SIG-M5 treated with dmso at 0.1 percent for 504 hours (cell line): ENCODE results near the gene CACFD1.
A peak's percentile ranks its signal among the peaks of the same experiment; 100 is the strongest.

Source experiments
- DNase-seq: peaks from one replicate; lab custom pipeline; 2025; ENCODE audit not compliant: unreplicated experiment; lab: John Stamatoyannopoulos, UW

The CACFD1 gene

GRCh38 chr9:133459476-133460404 is at the start of gene CACFD1:
Gene CACFD1, plus strand, starts transcription at chr9:133459978. Its CDS starts 89 bp downstream, at chr9:133460067.
- peak; percentile 94 for DNase-seq

DNA sequence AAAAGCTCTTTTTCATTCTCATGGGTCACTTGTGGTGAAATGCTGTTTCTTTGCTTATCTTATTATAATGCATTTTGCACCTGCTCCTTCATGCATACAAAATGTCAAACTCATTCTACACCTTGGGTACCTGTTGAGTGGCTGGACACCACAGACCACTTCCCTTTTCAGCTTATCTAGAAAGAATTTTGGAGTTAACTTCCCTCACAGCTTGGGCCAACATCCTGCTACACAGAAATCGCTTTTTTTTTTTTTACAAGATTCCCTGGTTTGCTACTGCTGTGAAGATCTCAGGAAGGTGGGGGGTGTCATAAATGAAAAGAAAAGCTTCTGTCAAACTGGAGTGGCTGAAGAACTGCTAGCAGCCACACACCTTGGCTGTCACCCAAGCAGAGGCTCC is 44.6 kb upstream of the CACFD1 start:
- DNase-seq: no peak

DNA sequence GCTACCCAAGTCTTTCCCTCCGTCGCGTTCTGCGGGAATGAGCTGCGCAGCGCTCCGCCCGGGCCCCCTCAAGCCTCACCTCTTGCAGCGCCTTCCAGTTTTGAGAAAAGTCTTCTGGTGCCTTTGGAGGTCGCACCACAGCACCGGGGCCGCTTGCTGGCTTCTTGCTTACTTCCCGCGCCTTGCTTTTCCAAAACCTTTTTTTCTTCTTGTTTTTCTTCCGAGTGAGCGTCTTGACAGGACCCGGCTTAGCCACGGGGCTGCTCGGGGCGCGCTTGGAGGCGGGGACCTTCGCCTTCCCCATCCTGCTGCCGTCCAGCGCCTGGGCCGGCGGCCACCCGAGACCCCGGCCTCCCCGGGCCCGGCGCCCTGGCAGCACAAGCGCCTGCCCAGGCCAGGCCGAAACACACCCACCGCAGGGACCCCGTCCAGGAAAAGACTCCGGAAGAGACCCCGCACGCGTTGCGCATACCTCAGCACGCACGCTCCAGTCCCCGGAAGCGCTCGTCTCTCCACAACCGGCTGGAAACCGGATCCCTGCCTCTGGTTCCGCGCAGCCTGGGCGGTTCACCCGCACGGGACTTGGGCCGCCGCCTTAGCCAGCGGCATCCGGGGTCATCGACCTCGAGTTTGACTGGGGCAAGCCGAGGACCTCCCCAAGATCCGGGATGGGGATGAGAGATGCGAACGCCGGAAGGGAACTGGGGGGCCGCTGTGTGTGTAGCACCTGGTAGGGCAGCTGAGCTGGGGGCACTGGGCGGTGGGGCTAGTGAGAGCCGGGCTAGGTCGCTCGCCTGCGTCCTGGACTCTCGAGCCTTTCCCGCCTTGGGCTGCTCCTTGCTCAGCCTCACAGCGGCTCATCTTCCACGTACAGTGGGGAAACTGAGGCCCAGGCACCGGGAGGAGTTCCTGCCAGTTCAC is 42.0 kb upstream of the CACFD1 start, which contains the start of gene REXO4:
TSS of gene REXO4 (minus strand) at position 470 of the 921 bp plus-strand sequence. CDS start at position 304, 166 bp downstream.
- DNase-seq: peak; percentile 82

DNA sequence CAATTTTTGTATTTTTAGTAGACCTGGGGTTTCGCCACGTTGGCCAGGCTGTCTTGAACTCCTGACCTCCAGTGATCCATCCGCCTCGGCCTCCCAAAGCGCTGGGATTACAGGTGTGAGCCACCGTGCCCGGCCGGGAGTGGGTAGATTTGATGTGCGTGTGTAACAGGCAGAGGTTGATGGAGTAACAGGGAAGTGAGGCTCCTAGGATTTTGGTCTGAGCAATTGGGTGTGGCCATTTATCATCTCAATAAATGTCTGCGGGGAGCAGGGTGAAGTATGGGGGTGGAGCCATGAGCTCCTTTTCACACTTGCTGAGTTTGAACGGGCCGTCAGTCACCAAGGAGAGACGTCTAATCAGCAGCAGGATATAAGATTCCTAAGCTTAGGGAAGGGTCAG is 40.8 kb upstream of the CACFD1 start:
- no peak for DNase-seq

DNA sequence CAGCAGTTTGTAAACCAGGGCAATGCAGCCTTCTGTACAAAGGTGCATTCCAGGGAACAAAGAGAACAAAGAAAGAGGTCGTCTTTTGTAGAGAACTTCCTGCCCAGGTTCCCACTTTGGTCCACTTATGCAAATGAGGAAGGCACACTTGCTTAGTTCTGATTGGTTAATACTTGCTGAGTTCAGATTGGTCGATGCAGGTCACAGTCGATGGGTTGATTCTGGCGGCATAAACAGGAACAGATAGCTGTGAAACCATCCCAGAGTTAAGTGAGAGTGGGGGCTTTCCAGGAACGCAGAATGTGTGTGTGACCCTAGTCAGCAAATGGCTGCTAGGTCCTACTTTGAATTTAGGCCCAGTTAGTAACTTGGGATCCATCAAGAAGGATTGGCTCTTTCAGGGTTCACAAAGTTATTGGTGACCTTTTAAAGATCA is 39.4 kb upstream of the CACFD1 start:
- DNase-seq: no peak

DNA sequence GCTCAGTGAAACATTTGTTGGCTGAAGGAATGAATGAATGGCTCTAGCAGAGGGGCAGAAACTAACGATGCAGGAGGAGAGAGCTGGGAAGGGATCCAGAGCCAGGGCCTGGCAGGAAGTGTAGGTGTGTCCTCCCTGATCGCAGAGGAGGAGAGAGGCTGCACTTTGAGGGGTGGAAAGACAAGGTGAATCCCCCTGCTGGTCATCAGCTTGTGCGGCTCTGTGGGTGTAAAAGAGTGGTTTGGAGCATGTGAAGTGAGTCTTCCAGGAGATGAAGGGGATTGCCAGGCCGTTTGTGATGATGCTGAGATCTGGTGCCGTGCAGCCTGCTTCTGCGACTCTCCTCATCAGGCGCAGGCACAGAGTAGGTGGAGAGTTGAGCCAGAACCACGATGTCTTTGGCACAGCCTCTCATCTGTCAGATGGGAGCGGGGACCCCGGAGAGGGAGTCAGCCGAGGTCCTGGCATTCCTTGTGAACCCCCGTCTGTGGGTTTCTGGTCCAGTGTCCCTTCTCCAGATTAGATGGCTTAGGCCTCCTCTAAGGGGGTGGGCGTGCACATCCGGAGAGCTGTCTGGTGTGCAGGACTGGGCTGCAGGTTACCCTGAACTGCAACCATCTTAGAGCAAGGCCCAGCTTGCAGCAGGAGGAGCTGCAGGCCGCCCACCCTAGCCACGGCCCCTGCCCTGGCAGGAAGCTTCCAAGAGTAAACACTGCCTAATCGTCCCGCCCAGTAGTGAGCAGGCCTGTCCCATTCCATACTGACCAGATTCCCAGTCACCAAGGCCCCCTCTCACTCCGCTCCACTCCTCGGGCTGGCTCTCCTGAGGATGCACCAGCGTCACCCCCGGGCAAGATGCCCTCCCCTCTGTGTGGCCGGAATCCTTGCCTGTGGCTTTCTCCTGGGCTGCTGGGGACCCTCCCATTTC is 37.9 kb upstream of the CACFD1 start, which contains the start of gene ADAMTS13:
TSS of gene ADAMTS13 (plus strand) at position 753 of the 928 bp plus-strand sequence. CDS start at position 830, 77 bp downstream.
- no peak for DNase-seq

- no peak for DNase-seq
These were observed 36.6 kb upstream of the CACFD1 start for GRCh38 chr9:133423216-133423615.

GRCh38 chr9:133424187-133424586 is 35.6 kb upstream of the CACFD1 start:
- no peak for DNase-seq

- no peak for DNase-seq
These were observed 34.6 kb upstream of the CACFD1 start for GRCh38 chr9:133425049-133425632.

- no peak for DNase-seq
These were observed 33.8 kb upstream of the CACFD1 start for GRCh38 chr9:133426011-133426410.

- no peak for DNase-seq
These were observed 32.0 kb upstream of the CACFD1 start for GRCh38 chr9:133427658-133428348.

DNA sequence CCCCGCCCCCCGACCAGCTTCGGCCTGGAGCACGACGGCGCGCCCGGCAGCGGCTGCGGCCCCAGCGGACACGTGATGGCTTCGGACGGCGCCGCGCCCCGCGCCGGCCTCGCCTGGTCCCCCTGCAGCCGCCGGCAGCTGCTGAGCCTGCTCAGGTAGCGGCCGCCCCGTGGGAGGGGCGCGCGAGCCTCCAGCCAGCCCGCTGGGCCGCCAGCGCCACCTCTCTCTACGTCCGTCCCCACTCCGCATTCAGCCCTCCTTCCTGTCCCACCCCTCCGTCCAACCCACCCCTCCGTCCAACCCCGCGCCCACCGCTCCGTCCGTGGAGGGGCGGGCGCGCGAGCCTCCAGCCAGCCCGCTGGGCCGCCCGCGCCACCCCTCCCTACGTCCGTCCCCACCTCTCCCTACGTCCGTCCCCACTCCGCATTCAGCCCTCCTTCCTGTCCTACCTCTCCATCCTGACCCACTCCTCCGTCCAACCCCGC is 31.1 kb upstream of the CACFD1 start:
- no peak for DNase-seq

DNA sequence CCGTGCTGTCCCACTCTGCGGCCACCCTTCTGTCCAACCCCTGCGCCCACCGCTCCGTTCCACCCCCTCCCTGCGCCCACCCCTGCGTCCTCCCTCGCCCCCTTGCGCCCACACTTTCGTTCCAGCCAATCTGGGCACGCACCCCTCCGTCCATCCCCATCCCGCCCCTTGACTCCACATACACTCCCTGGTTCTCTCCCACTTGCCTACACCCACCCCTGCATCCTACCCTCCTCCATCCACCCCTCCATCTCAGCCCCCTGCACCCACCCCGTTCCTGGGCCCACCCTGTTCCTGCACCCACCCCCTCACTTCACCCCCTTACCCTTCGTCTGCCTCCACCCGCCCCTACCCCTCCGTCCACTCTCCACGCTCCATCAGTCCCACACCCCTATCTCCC is 30.6 kb upstream of the CACFD1 start:
- DNase-seq: no peak

DNA sequence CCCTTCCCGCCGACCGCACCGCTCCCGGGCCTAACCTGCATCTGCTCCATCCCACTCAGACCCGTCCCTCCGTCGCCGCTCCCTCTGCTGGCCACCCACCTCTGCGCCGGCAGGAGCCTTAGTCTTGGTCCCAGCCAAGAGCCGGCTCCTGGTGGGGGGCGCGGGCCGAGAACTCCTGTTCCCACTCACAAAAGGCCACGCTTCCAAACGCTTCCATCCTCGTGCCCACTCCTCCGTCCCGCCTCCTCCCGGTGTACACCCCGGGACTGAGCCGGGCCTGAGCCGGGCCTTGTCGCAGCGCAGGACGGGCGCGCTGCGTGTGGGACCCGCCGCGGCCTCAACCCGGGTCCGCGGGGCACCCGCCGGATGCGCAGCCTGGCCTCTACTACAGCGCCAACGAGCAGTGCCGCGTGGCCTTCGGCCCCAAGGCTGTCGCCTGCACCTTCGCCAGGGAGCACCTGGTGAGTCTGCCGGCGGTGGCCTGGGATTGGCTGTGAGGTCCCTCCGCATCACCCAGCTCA is 30.1 kb upstream of the CACFD1 start:
- no peak for DNase-seq

- no peak for DNase-seq
These were observed 29.5 kb upstream of the CACFD1 start for GRCh38 chr9:133430244-133430643.

GRCh38 chr9:133433351-133433843 is 26.4 kb upstream of the CACFD1 start:
- no peak for DNase-seq

- DNase-seq: no peak
These were observed 23.1 kb upstream of the CACFD1 start for GRCh38 chr9:133436681-133437080.

GRCh38 chr9:133437753-133438531 is 21.8 kb upstream of the CACFD1 start:
- DNase-seq: no peak
